HepG2 (cell line): ENCODE results near the gene TIMM17A. TPM values are rescaled to one million over a fixed set of nuclear protein-coding genes. Genes with fewer than 3 reads are reported as not detected.

Experiments
- ATAC-seq: fragments of 200-7000 bp; cut with Tn5 transposase; 3 replicates; pipeline ENCODE4 v1.9.1; 2020; ENCODE audit warnings: mild to moderate bottlenecking, moderate library complexity
- BruUV-seq: library from RNA; stranded (reverse); fragments of 400-500 nt; replicated peaks from 2 replicates; lab custom pipeline; 2021; lab: Mats Ljungman, UMichigan
- CTCF ChIA-PET: fragments of 300-600 bp; formaldehyde crosslinking; extraction: SDS; loops from one replicate; lab custom pipeline; 2021; ENCODE audit warnings: low total read pairs, inconsistent platforms, low intra/inter-chr PET ratio; lab: Yijun Ruan, JAX
- POLR2A ChIA-PET: fragments of 350-600 bp; sonication (Branson Sonifier 250); formaldehyde crosslinking; loops from one replicate; lab custom pipeline; 2020; ENCODE audit warnings: antibody characterized with exemption, inconsistent platforms; lab: Yijun Ruan, JAX
- DNase-seq: peaks from one replicate; pipeline ENCODE4 v3.0.0-alpha.2; 2015; ENCODE audit warnings: low spot score
- FAIRE-seq: peaks from 3 replicates; lab custom pipeline; 2011; peaks lifted over from hg19 to GRCh38; lab: Jason Lieb, UNC
- H2AFZ ChIP-seq: one replicate; pipeline ENCODE4 v1.6.1; 2011; ENCODE audit warnings: low read length, inconsistent platforms
- H3K27ac ChIP-seq: fragments of 300-600 bp; 3 replicates; pipeline ENCODE4 v1.8.0; 2011; ENCODE audit warnings: mixed run types, mild to moderate bottlenecking, mixed read lengths, low read length, inconsistent platforms; ENCODE audit not compliant: insufficient read depth; ENCODE audit errors: extremely low read length
- H3K27me3 ChIP-seq, 2 experiments: fragments of 200-600 bp in 1 of 2; 2 replicates in 1 of 2; 3 replicates in 1 of 2; pipeline versions ENCODE4 v1.6.0 to v1.8.0; 2011; ENCODE audit warnings: low read length in 2 of 2, mild to moderate bottlenecking in 2 of 2, moderate library complexity in 2 of 2, inconsistent platforms in 1 of 2; ENCODE audit not compliant: insufficient read depth in 2 of 2, control insufficient read depth in 1 of 2
- H3K36me3 ChIP-seq, 2 experiments: fragments of 200-600 bp in 1 of 2; replicated peaks in 1 of 2; 2 replicates in 1 of 2; 3 replicates in 1 of 2; pipeline versions ENCODE4 v1.5.1 to v1.8.0; 2011; ENCODE audit warnings: low read length in 2 of 2, inconsistent platforms in 1 of 2; ENCODE audit not compliant: insufficient read depth in 2 of 2, control insufficient read depth in 1 of 2
- H3K4me1 ChIP-seq: 2 replicates; pipeline ENCODE4 v1.5.1; 2012; ENCODE audit warnings: low read length, inconsistent platforms; ENCODE audit not compliant: insufficient read depth
- H3K4me2 ChIP-seq: 2 replicates; pipeline ENCODE4 v1.6.0; 2011; ENCODE audit warnings: low read depth, low read length, inconsistent platforms
- H3K4me3 ChIP-seq, 3 experiments: fragments of 200-600 bp in 1 of 3; sonication (generic), shearing (Covaris generic) in 1 of 3; replicated peaks in 1 of 3; 2 replicates each; pipeline ENCODE4 v1.5.1; 2011 to 2016; ENCODE audit warnings: low read length in 3 of 3, inconsistent platforms in 2 of 3, low read depth in 2 of 3, mild to moderate bottlenecking in 2 of 3, control low read depth in 1 of 3, mixed read lengths in 1 of 3; ENCODE audit not compliant: insufficient read depth in 1 of 3
- H3K79me2 ChIP-seq: one replicate; pipeline ENCODE4 v1.6.1; 2011; ENCODE audit warnings: low read length, inconsistent platforms; ENCODE audit not compliant: insufficient read depth
- H3K9ac ChIP-seq: 2 replicates; pipeline ENCODE4 v1.6.0; 2011; ENCODE audit warnings: mild to moderate bottlenecking, low read depth, low read length, inconsistent platforms; ENCODE audit not compliant: insufficient read depth
- H3K9me3 ChIP-seq: 2 replicates; pipeline ENCODE4 v1.5.1; 2012; ENCODE audit warnings: mild to moderate bottlenecking, low read length
- H4K20me1 ChIP-seq: 2 replicates; pipeline ENCODE4 v1.6.0; 2011; ENCODE audit warnings: inconsistent platforms, mild to moderate bottlenecking, low read length, moderate library complexity; ENCODE audit not compliant: insufficient read depth
- HDAC1 ChIP-seq: sonication (generic); formaldehyde crosslinking; IDR thresholded peaks from 2 replicates; pipeline ENCODE4 v1.5.1; 2020; ENCODE audit warnings: mild to moderate bottlenecking, missing genetic modification reagents
- LCORL ChIP-seq, 2 experiments: fragments of 450-650 bp in 1 of 2; sonication (generic) in 1 of 2; formaldehyde crosslinking in 1 of 2; IDR thresholded peaks; 2 replicates each; pipeline versions ENCODE4 v1.5.0 to v1.6.1; 2017 to 2020; ENCODE audit warnings: antibody characterized with exemption in 1 of 2, missing genetic modification reagents in 1 of 2
- NONO ChIP-seq, 2 experiments: fragments of 450-650 bp in 1 of 2; sonication (generic) in 1 of 2; formaldehyde crosslinking in 1 of 2; IDR thresholded peaks in 1 of 2; conservative IDR thresholded peaks in 1 of 2; 2 replicates each; pipeline versions ENCODE4 v1.6.1 to v1.8.0; 2017 to 2022; ENCODE audit warnings: mild to moderate bottlenecking in 1 of 2, missing genetic modification reagents in 1 of 2, moderate library complexity in 1 of 2
- SIX1 ChIP-seq: sonication (generic); formaldehyde crosslinking; IDR thresholded peaks from 2 replicates; pipeline ENCODE4 v1.4.0; 2020; ENCODE audit warnings: missing genetic modification reagents, borderline replicate concordance
- ZFP91 ChIP-seq: sonication (generic); formaldehyde crosslinking; IDR thresholded peaks from 2 replicates; pipeline ENCODE4 v1.9.0; 2022; ENCODE audit warnings: missing genetic modification reagents, mild to moderate bottlenecking, borderline replicate concordance
- ZMYM4 ChIP-seq: sonication (generic); formaldehyde crosslinking; IDR thresholded peaks from 2 replicates; pipeline ENCODE4 v1.8.1; 2023; ENCODE audit warnings: mild to moderate bottlenecking, missing genetic modification reagents
- ZNF274 ChIP-seq: sonication (generic); formaldehyde crosslinking; IDR thresholded peaks from 2 replicates; pipeline ENCODE4 v1.5.1; 2020; ENCODE audit warnings: mild to moderate bottlenecking, missing genetic modification reagents
- ZNF784 ChIP-seq: sonication (generic); formaldehyde crosslinking; IDR thresholded peaks from 2 replicates; pipeline ENCODE4 v1.5.1; 2020; ENCODE audit warnings: missing genetic modification reagents, mild to moderate bottlenecking, borderline replicate concordance
- WGBS: methylation state at CpG from one replicate; pipeline ENCODE4 v1.1.6; 2017; ENCODE audit warnings: low lambda C conversion rate; 5-methylcytosine and 5-hydroxymethylcytosine counted together
- in situ Hi-C: cut with HindIII; loops from 2 replicates; pipeline ENCODE4 v1.10.0; 2017; ENCODE audit warnings: low pct_unique_long_range_greater_than_20kb; ENCODE audit not compliant: extremely low pct_ligation_motif_present
- intact Hi-C: fragments of 100-400 bp; cut with micrococcal nuclease; formaldehyde crosslinking; loops from one replicate; pipeline ENCODE4 v1.10.0; 2022; ENCODE audit not compliant: unreplicated experiment
- polyA plus RNA-seq, 8 experiments: library from polyadenylated mRNA; depleted of rRNA in 3 of 8; stranded (reverse) in 7 of 8; unstranded in 1 of 8; fragments of >200 nt; fragmentation: Illumina TruSeq in 4 of 8; extraction: Trizol in 4 of 8; gene quantifications; 2 replicates each; pipeline versions ENCODE4 v1.2.1 to v1.2.3, GENCODE V29; 2011 to 2016; ENCODE audit warnings: low read depth in 4 of 8, missing spikeins in 1 of 8, mixed read lengths in 1 of 8; ENCODE audit not compliant: insufficient read depth in 1 of 8
- total RNA-seq, 5 experiments: library from RNA; depleted of rRNA; stranded (reverse); fragments of >200 nt; fragmentation: Illumina TruSeq; extraction: Trizol; gene quantifications; 2 replicates each; pipeline ENCODE4 v1.2.3, GENCODE V29; 2016; ENCODE audit warnings: low read depth in 1 of 5
- TF ChIP-seq, protein P1 (sequence below): sonication (generic); formaldehyde crosslinking; IDR thresholded peaks from 2 replicates; pipeline ENCODE4 v1.5.0; 2020; ENCODE audit warnings: mild to moderate bottlenecking, missing genetic modification reagents
- TF ChIP-seq, protein P2 (sequence below): sonication (generic); formaldehyde crosslinking; IDR thresholded peaks from 2 replicates; pipeline ENCODE4 v1.9.0; 2022; ENCODE audit warnings: low read depth, missing genetic modification reagents

Gene TIMM17A
- total and polyA plus RNA-seq, 2 of the 13 experiments (the other 11 are each of a cell fraction or from before 2014, with no cell fraction given) = 50.8 to 97.8 TPM

DNA sequence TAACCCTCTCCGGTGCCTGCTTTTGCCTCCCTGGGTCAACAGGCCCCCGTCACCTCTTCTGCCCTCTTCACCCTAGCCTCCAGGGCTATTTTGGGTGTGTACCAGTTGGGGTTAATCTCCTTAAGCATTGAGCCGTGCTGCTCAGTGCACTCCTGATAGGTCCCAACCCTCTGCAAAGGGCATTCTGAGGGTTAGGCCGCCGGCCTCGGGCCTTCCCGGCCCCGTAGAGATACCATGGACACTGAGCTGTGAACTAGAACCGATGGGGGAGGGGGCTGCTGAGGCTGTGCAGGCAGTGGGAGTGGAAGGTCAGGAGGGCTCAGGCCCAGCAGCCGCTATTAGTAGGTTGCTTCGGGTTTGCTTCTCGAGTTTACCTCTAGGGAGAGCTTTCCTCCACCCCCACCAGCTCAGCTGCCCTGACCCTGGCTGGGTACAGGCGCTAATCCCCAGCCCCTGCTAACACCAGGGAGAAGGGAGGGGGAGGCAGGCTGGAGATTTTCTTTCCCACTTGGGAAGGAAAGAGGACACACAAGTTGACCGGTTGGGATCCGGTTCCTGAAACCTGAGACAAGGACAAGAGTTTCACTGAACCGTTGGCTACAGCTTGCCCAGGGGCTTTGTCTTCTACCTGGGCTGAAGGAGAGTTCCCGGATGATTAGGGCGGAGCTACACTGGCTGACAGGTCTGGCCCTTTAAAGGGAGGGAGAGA, 13.7 kb upstream of the TIMM17A start:
- CTCF ChIA-PET = no interaction called here
- WGBS = 3% methylated on average over 6 of the region's 18 CpGs
- TF ChIP-seq ZMYM4 (CRISPR knock-in tag) = peak; percentile 62
- TF ChIP-seq ZNF784 (CRISPR knock-in tag) = 0 out of 2 replicates have a peak, but pooled peaks have one; percentile 46
- TF ChIP-seq LCORL (IDR thresholded peaks at IDR 0.05) = no peak
- TF ChIP-seq LCORL (CRISPR knock-in tag; IDR thresholded peaks at IDR 0.05) = peak; percentile 60; the same call in 1 of the 2 replicates
- TF ChIP-seq, protein P1, sequence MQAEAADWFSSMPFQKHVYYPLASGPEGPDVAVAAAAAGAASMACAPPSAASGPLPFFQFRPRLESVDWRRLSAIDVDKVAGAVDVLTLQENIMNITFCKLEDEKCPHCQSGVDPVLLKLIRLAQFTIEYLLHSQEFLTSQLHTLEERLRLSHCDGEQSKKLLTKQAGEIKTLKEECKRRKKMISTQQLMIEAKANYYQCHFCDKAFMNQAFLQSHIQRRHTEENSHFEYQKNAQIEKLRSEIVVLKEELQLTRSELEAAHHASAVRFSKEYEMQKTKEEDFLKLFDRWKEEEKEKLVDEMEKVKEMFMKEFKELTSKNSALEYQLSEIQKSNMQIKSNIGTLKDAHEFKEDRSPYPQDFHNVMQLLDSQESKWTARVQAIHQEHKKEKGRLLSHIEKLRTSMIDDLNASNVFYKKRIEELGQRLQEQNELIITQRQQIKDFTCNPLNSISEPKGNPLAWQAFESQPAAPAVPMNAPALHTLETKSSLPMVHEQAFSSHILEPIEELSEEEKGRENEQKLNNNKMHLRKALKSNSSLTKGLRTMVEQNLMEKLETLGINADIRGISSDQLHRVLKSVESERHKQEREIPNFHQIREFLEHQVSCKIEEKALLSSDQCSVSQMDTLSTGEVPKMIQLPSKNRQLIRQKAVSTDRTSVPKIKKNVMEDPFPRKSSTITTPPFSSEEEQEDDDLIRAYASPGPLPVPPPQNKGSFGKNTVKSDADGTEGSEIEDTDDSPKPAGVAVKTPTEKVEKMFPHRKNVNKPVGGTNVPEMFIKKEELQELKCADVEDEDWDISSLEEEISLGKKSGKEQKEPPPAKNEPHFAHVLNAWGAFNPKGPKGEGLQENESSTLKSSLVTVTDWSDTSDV (CRISPR knock-in tag) = no peak
- 0 out of 2 replicates have a peak, but pooled peaks have one; percentile 20 for TF ChIP-seq SIX1 (CRISPR knock-in tag)
- TF ChIP-seq ZFP91 (CRISPR knock-in tag) = peak; percentile 99
- peak; percentile 49; the same call in 1 of the 2 replicates for TF ChIP-seq ZNF274 (CRISPR knock-in tag)
- TF ChIP-seq NONO (IDR thresholded peaks at IDR 0.05) = no peak
- no peak; the same call in 1 of the 2 replicates for TF ChIP-seq NONO (CRISPR knock-in tag; conservative IDR thresholded peaks at IDR 0.05)
- TF ChIP-seq, protein P2, sequence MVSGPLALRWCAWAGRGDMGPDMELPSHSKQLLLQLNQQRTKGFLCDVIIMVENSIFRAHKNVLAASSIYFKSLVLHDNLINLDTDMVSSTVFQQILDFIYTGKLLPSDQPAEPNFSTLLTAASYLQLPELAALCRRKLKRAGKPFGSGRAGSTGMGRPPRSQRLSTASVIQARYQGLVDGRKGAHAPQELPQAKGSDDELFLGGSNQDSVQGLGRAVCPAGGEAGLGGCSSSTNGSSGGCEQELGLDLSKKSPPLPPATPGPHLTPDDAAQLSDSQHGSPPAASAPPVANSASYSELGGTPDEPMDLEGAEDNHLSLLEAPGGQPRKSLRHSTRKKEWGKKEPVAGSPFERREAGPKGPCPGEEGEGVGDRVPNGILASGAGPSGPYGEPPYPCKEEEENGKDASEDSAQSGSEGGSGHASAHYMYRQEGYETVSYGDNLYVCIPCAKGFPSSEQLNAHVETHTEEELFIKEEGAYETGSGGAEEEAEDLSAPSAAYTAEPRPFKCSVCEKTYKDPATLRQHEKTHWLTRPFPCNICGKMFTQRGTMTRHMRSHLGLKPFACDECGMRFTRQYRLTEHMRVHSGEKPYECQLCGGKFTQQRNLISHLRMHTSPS (CRISPR knock-in tag) = no peak
- peak; percentile 49; the same call in 1 of the 2 replicates for TF ChIP-seq HDAC1

More for the DNA sequence above, 13.7 kb upstream of the TIMM17A start:
- Histone ChIP-seq H3K79me2 (no peaks in the 10 kb centered on the region), H3K9ac (peak overlapping the region; percentile 73), H2AFZ (peak overlapping the region; percentile 49), H3K4me1 (peaks cover 18% of the 10 kb centered on the region), H3K9me3 (no peaks in the 10 kb centered on the region), H3K4me2 (peak overlapping the region; percentile 97), H4K20me1 (no peaks in the 10 kb centered on the region), H3K36me3 (no peaks in the 10 kb centered on the region), H3K27ac (peak overlapping the region; percentile 43), H3K27me3 (peaks cover 0 to 26% of the 10 kb centered on the region in 2 experiments; a peak in 3 of 5 replicates), H3K4me3 (peak overlapping the region; percentile 56 to 68 (median 60))
- in situ Hi-C loops (no loop called here), intact Hi-C loops (no loop called here)
- ATAC-seq = peak; percentile 87
- no TSS peak for BruUV-seq
- POLR2A ChIA-PET = interaction anchor here (1.3 to 1.4 kb wide), 4 partner anchors 10 to 69 kb away, joined by 6 to 18 read pairs (median 7); partner anchors contain the start of genes ELF3, RNPEP and TIMM17A
- DNase-seq = peak; percentile 49
- peak; percentile 63 for FAIRE-seq
